Small intestine (tissue), 7 donors: ENCODE data around the gene RAB7B. TPM values are rescaled to one million over a fixed set of nuclear protein-coding genes. Genes with fewer than 3 reads are reported as not detected.
A peak's percentile ranks its signal among the peaks of the same experiment; 100 is the strongest.

Experiments used
- DNase-seq, 2 donors: peaks; one replicate each; pipeline versions ENCODE4 v3.0.0 to v3.0.0-alpha.2; 2013
- FAIRE-seq: peaks from 2 replicates; lab custom pipeline; 2012; peaks lifted over from hg19 to GRCh38; lab: Jason Lieb, UNC
- H3K27ac ChIP-seq, 3 donors: one replicate each; pipeline ENCODE4 v1.5.1; 2013; ENCODE audit warnings: low read length in 2 of 3, mild to moderate bottlenecking in 2 of 3, control low read depth in 1 of 3, inconsistent platforms in 1 of 3, low read depth in 1 of 3, moderate library complexity in 1 of 3
- H3K27me3 ChIP-seq, 3 donors: one replicate each; pipeline ENCODE4 v1.6.1; 2013; ENCODE audit warnings: low read length in 3 of 3, inconsistent platforms in 1 of 3; ENCODE audit not compliant: control insufficient read depth in 3 of 3, insufficient read depth in 3 of 3
- H3K36me3 ChIP-seq, 3 donors: one replicate each; pipeline ENCODE4 v1.6.1; 2013; ENCODE audit warnings: low read length in 3 of 3, inconsistent platforms in 1 of 3, low read depth in 1 of 3, mild to moderate bottlenecking in 1 of 3, moderate library complexity in 1 of 3; ENCODE audit not compliant: control insufficient read depth in 3 of 3, insufficient read depth in 2 of 3
- H3K4me1 ChIP-seq, 3 donors: one replicate each; pipeline ENCODE4 v1.6.1; 2013; ENCODE audit warnings: low read length in 2 of 3, inconsistent platforms in 1 of 3, low read depth in 1 of 3, mild to moderate bottlenecking in 1 of 3, moderate library complexity in 1 of 3; ENCODE audit not compliant: control insufficient read depth in 3 of 3, insufficient read depth in 2 of 3
- H3K4me3 ChIP-seq, 3 donors: one replicate each; pipeline ENCODE4 v1.5.1; 2013; ENCODE audit warnings: low read length in 3 of 3, control low read depth in 1 of 3, inconsistent platforms in 1 of 3, low read depth in 1 of 3, mild to moderate bottlenecking in 1 of 3, moderate library complexity in 1 of 3
- H3K9me3 ChIP-seq, 2 donors: one replicate each; pipeline ENCODE4 v1.6.1; 2013; ENCODE audit warnings: low read depth in 1 of 2, low read length in 1 of 2; ENCODE audit not compliant: control insufficient read depth in 2 of 2, insufficient read depth in 1 of 2
- WGBS, 3 donors: extraction: QIAGEN DNeasy Blood & Tissue Kit; methylation state at CpG; one replicate each; pipeline ENCODE4 v1.1.7; 2013; 5-methylcytosine and 5-hydroxymethylcytosine counted together
- polyA plus RNA-seq, 4 donors: library from polyadenylated mRNA; stranded (reverse) in 3 of 4; unstranded in 1 of 4; fragments of 200-250 nt in 3 of 4; fragments of 120-200 nt in 1 of 4; gene quantifications; one replicate each; pipeline versions ENCODE4 v1.2.1 to v1.2.3, GENCODE V29; 2013
- donor health status: healthy with polysubstance abuse.
- donor health status: control.
- donor health status: control.
- donor health status: Bipolar disorder and iron deficiency.
- donor health status: healthy.

Gene RAB7B
- polyA plus RNA-seq, 4 donors: 0.45 to 3.6 (median 0.89) TPM

DNA sequence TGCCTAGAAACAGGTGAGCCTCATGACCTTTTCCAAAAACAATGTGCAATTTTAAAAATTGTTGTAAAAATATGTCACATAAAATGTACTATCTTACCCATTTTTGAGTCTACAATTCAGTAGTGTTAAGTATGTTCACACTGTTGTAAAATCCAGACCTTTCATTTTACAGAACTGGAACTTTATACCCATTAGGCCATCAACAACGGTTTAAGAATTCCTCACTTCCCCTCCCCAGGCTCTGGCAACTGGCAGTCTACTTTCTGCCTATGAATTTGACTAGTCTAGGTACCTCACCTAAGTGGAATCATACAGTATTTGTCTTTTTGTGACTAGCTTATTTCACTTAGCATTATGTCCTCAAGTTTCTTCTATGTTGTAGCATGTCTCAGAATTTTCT lies 11.9 kb upstream of the RAB7B start:
- 36 to 52% (median 42%) methylated on average over 1 of the region's 1 CpG for whole genome bisulfite sequencing, 3 donors
- Histone ChIP-seq H3K4me1 (peaks cover 0 to 10% (median 5%) of the 10 kb centered on the region in 3 donors), H3K36me3 (peaks cover 0 to 11% (median 0%) of the 10 kb centered on the region in 3 donors), H3K27ac (no peak overlapping the region), H3K9me3 (no peaks in the 10 kb centered on the region), H3K27me3 (no peaks in the 10 kb centered on the region), H3K4me3 (no peak overlapping the region)
- DNase-seq: no peak
- no peak for FAIRE-seq

DNA sequence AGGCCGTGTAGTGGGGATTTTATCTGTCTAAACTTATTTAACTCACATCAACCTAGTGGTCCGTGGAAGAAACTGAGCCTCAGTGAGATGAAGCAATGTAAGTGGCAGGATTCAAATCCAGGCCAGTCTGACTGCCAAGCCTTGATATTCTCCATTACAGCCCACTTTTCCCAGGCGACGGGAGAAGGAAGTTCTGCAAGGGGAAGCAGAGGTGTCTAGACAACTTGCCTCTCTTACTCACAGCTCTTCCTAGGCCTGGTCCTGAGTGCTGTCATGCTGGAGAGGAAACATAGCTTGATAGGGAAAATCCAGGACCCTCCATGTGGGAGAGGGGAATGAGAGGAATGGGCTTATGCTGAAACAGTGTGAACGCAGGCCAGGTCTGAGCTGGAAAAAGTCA lies 11.4 kb upstream of the RAB7B start:
- H3K4me1 ChIP-seq: peaks cover 0 to 10% (median 5%) of the 10 kb centered on the region in 3 donors
- no peak overlapping the region for H3K4me3 ChIP-seq
- DNase-seq (no peak), FAIRE-seq (no peak)
- no peaks in the 10 kb centered on the region for H3K27me3 ChIP-seq
- H3K9me3 ChIP-seq: no peaks in the 10 kb centered on the region
- no peak overlapping the region for H3K27ac ChIP-seq
- H3K36me3 ChIP-seq: peaks cover 0 to 11% (median 0%) of the 10 kb centered on the region in 3 donors
- WGBS, 3 donors: 86 to 92% (median 86%) methylated on average over 5 of the region's 5 CpGs

DNA sequence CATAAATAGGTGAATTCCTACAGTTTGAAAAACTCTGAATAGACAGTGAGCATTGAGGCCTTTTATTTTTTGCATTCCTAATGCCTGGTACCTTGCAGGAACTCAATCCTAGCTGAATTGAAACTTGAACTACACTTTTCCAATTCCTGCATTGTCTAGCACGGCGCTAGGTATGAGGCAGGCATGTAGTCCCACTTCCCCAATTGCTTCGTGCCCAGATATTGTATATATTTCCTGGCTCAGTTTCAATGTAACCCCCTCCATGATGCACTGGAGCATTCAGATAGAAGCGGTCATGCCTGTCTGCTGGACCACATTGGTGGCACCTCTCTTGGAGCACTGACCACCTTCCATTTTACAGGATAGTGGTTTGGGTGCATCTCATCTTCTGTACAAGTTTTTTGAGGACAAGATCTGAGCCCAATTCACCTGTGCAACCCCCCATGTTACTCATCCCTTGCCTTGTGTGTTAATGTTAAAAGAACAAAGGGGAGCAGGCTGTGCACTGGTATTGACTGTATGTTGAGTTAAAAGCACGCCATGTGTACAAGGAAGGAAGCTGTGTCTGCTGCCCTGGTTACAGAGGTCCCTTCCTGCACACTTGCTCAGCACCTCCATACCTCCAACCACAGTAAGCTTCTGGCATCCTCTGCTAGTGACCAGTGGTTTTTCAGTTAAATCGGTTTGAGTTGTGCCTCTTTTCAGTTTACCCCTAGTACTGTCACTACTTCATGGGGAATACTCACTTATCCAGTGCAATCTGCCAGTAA lies 10.0 kb upstream of the RAB7B start:
- Histone ChIP-seq H3K27ac (no peak overlapping the region), H3K9me3 (no peaks in the 10 kb centered on the region), H3K27me3 (no peaks in the 10 kb centered on the region), H3K36me3 (peaks cover 0 to 11% (median 0%) of the 10 kb centered on the region in 3 donors), H3K4me3 (no peak overlapping the region), H3K4me1 (peaks cover 0 to 10% (median 5%) of the 10 kb centered on the region in 3 donors)
- no peak for FAIRE-seq
- DNase-seq: no peak
- WGBS, 3 donors: 83 to 93% (median 88%) methylated on average over 6 of the region's 6 CpGs

DNA sequence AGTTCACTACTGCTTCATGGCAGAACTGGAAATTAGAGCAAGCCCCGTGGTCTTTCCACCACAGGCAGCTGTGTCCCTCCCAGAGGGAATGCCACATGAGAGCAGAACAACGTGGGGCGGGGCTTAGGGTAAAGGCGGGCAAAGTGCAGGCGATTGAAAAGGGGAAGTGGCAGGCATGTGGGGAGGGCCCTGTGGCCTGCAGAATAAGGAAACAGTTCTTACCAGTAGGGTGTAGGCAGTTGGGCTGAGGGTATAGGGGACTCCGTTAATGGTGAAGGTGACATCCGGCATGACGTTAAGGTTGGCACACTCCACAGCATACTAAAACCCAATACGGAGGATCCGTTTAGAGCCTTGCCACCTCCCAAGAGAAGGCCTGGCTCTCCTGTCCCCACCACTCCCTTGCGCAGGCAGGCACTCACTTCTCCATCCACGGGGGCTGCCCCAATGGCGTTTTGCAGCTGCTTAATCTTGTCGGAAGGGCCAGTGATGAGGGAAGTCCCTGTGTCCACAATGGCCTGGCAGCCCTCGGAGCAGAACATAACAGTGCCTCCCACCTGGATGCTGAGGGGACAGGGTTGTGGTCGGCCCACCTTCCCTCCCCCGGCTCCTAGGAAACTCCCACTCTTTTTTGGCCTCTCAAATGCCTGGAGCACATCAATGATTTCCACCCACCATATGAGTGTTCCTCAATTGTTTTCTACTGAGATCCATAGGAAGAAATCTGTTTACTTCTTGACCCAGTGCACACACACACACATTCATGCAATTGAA lies 9.1 kb upstream of the RAB7B start:
- peaks cover 0 to 10% (median 5%) of the 10 kb centered on the region in 3 donors for H3K4me1 ChIP-seq
- DNase-seq (peak; percentile 88 to 93), FAIRE-seq (no peak)
- no peak overlapping the region for H3K4me3 ChIP-seq
- WGBS, 3 donors: 38 to 52% (median 42%) methylated on average over 17 of the region's 17 CpGs
- H3K27me3 ChIP-seq: no peaks in the 10 kb centered on the region
- peaks cover 0 to 11% (median 0%) of the 10 kb centered on the region in 3 donors for H3K36me3 ChIP-seq
- no peaks in the 10 kb centered on the region for H3K9me3 ChIP-seq
- peak overlapping the region in 2 of 3 donors; percentile 8 to 26 for H3K27ac ChIP-seq

DNA sequence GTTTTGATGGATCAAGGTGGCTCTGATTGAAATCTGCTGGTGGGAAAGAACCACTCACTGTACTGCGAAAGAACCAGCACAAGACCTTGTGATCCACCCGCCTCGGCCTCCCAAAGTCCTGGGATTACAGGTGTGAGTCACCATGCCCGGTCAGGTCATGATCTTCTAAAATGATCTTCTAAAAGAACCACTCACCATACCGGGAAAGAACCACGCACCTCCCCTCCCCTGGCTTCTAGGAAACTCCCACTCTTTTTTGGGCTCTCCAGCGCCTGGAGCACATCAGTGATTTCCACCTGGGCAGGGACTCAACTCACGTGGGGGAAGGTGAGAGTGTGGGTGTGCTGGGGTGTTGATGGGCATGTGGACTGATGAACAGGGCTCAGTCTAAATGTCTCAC lies 7.9 kb upstream of the RAB7B start:
- WGBS, 3 donors: 81 to 86% (median 82%) methylated on average over 8 of the region's 8 CpGs
- FAIRE-seq (no peak), DNase-seq (no peak)
- H3K4me3 ChIP-seq: no peak overlapping the region
- H3K36me3 ChIP-seq: peaks cover 0 to 10% (median 0%) of the 10 kb centered on the region in 3 donors
- peaks cover 0 to 10% (median 5%) of the 10 kb centered on the region in 3 donors for H3K4me1 ChIP-seq
- H3K9me3 ChIP-seq: no peaks in the 10 kb centered on the region
- no peaks in the 10 kb centered on the region for H3K27me3 ChIP-seq
- no peak overlapping the region for H3K27ac ChIP-seq

DNA sequence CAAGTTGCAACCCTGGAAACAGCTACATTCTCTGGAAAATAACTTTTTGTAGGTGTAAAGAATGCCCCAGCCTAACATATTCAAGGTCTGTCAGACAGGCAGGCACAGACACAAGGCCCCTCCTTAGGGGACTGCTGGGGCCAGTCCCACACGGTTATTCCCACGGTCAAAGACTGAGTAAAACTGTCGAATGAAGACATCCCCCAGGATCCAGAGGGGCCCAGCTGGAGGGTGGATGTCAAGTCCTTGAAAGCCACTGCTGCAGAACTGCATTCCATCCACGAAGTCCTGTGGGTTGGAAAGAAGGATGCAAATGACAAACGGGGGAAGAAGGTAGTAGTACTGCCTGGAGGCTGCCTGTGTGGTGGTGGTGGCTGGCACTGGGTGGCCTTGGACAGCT lies 6.9 kb upstream of the RAB7B start:
- WGBS, 3 donors: 71 to 84% (median 77%) methylated on average over 5 of the region's 5 CpGs
- peaks cover 0 to 10% (median 5%) of the 10 kb centered on the region in 3 donors for H3K4me1 ChIP-seq
- H3K36me3 ChIP-seq: peaks cover 0 to 8% (median 0%) of the 10 kb centered on the region in 3 donors
- no peak overlapping the region for H3K27ac ChIP-seq
- H3K27me3 ChIP-seq: no peaks in the 10 kb centered on the region
- no peak overlapping the region for H3K4me3 ChIP-seq
- no peaks in the 10 kb centered on the region for H3K9me3 ChIP-seq
- FAIRE-seq (no peak), DNase-seq (no peak)

DNA sequence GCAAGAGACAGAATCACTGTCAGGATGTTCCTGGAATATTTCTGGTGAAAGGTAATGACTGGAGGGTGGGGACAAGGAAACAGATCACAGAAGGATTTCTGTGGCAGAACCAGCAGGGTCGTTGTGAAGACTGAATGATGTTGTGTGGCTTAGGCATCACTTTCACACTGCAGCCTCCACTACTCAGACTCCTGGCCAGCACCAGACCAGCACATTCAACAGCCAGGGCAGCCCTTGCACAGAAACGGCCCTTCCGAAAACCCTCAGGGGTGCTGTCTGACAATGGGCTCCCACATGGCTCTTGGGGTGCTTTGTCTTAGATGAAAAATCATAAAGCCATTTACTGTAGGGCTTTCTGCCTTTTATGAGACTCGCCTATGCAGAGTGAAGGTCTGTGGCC lies 3.8 kb upstream of the RAB7B start:
- FAIRE-seq: no peak
- H3K4me1 ChIP-seq: peaks cover 0 to 4% (median 2%) of the 10 kb centered on the region in 3 donors
- no peaks in the 10 kb centered on the region for H3K36me3 ChIP-seq
- 69 to 79% (median 70%) methylated on average over 4 of the region's 4 CpGs for WGBS, 3 donors
- H3K9me3 ChIP-seq: no peaks in the 10 kb centered on the region
- H3K4me3 ChIP-seq: no peak overlapping the region
- H3K27me3 ChIP-seq: no peaks in the 10 kb centered on the region
- no peak overlapping the region for H3K27ac ChIP-seq
- DNase-seq: no peak

DNA sequence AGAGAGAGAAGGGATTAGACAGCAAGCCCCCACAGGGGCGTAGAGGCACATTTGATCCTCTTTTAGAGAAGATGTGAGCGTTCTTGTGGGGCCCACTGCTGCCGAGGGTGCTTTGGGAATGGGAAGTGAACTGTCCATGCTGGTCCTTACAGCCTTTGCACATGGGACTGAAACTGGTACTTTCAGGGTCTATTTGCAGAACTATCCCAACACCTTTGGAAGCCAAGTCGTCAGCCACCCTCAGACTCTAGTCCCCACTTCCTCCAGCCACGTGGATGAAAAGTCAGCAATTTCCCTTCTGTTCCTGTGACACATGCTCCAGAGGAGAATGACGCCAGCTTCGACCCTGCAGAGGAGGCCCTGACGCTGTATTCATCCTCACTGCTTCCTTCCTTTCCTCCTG lies 2.6 kb upstream of the RAB7B start:
- Histone ChIP-seq H3K27me3 (no peaks in the 10 kb centered on the region), H3K9me3 (peaks cover 0 to under 1% of the 10 kb centered on the region in 2 donors), H3K4me3 (no peak overlapping the region), H3K4me1 (no peaks in the 10 kb centered on the region), H3K27ac (no peak overlapping the region), H3K36me3 (no peaks in the 10 kb centered on the region)
- WGBS, 3 donors: 67 to 81% (median 73%) methylated on average over 8 of the region's 8 CpGs
- FAIRE-seq (no peak), DNase-seq (no peak)
